MCF 10A (cell line): ENCODE data around the gene RUNX3. TPM values are rescaled to one million over a fixed set of nuclear protein-coding genes. Genes with fewer than 3 reads are reported as not detected.

Experiments
- BruUV-seq: library from RNA; stranded (reverse); fragments of 400-500 nt; replicated peaks from 2 replicates; lab custom pipeline; 2021; lab: Mats Ljungman, UMichigan
- CTCF ChIA-PET: fragments of 300-600 bp; sonication (Branson Sonifier 250); formaldehyde crosslinking; extraction: SDS; loops from one replicate; lab custom pipeline; 2021; ENCODE audit warnings: antibody characterized with exemption, inconsistent platforms; lab: Yijun Ruan, JAX
- POLR2A ChIA-PET: fragments of 300-600, 350-650 bp; sonication (Branson Sonifier 250); formaldehyde crosslinking; extraction: SDS; loops from one replicate; lab custom pipeline; 2020; ENCODE audit warnings: antibody characterized with exemption, inconsistent platforms; lab: Yijun Ruan, JAX
- DNase-seq: peaks from one replicate; pipeline ENCODE4 v3.0.0-alpha.2; 2018; ENCODE audit not compliant: unreplicated experiment
- H3K27ac Mint-ChIP-seq: one replicate; pipeline ENCODE4 v1.8.0; 2022; ENCODE audit warnings: mild to moderate bottlenecking, low read depth, mixed read lengths; ENCODE audit not compliant: unreplicated experiment
- H3K27me3 Mint-ChIP-seq: one replicate; pipeline ENCODE4 v1.8.0; 2022; ENCODE audit warnings: mixed read lengths; ENCODE audit not compliant: insufficient read depth, unreplicated experiment
- H3K36me3 Mint-ChIP-seq: one replicate; pipeline ENCODE4 v1.8.0; 2022; ENCODE audit warnings: mild to moderate bottlenecking, moderate library complexity, mixed read lengths; ENCODE audit not compliant: insufficient read depth, unreplicated experiment
- H3K4me1 Mint-ChIP-seq: one replicate; pipeline ENCODE4 v1.8.0; 2022; ENCODE audit warnings: mixed read lengths; ENCODE audit not compliant: insufficient read depth, unreplicated experiment
- H3K4me3 Mint-ChIP-seq: one replicate; pipeline ENCODE4 v1.8.0; 2022; ENCODE audit warnings: mild to moderate bottlenecking, moderate library complexity, mixed read lengths; ENCODE audit not compliant: unreplicated experiment
- H3K9me3 Mint-ChIP-seq: one replicate; pipeline ENCODE4 v1.8.0; 2022; ENCODE audit warnings: mixed read lengths; ENCODE audit not compliant: unreplicated experiment
- intact Hi-C: fragments of 100-400 bp; cut with micrococcal nuclease; formaldehyde crosslinking; loops from 2 replicates; pipeline ENCODE4 v1.14.1; 2022
- total RNA-seq: library from RNA; stranded (reverse); gene quantifications from 2 replicates; pipeline ENCODE4 v1.2.3, GENCODE V29; 2022
- TF ChIP-seq, protein P1 (sequence below): fragments of 200-600 bp; IDR thresholded peaks from one replicate; pipeline ENCODE4 v1.8.0; 2022; ENCODE audit warnings: antibody characterized with exemption, mild to moderate bottlenecking; ENCODE audit not compliant: unreplicated experiment

Gene RUNX3
- total RNA-seq, 1 experiment from 2014 or later: not detected

DNA sequence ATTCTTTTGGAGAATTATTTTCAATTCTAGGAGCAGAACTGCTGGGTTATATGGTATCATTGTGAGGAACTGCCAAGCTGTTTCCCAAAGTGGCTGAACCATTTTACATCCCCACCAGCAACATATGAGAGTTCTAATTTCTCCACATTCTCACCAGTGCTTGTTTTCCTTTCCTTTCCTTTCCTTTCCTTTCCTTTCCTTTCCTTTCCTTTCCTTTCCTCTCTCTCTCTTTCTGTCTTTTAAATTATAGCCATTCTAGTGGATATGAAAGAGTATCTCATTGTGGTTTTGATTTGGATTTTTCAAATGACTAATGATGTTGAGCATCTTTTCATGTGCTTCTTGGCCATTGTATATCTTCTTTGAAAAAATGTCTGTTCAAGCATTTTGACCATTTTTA lies 45.3 kb downstream of the RUNX3 start:
- Mint-ChIP-seq H3K4me1 (no peaks in the 10 kb centered on the region), H3K9me3 (no peaks in the 10 kb centered on the region), H3K27me3 (peaks cover 57% of the 10 kb centered on the region), H3K4me3 (no peak overlapping the region), H3K36me3 (no peaks in the 10 kb centered on the region), H3K27ac (no peak overlapping the region)
- CTCF ChIA-PET: interaction anchor here (0.6 kb wide), 2 partner anchors 212 to 686 kb away, joined by 3 to 6 read pairs; no protein-coding TSS in a partner anchor
- BruUV-seq: no TSS peak
- POLR2A ChIA-PET: interaction anchor here (1.4 kb wide), 1 partner anchor 29 kb away, joined by 3 read pairs; no protein-coding TSS in a partner anchor
- DNase-seq: no peak
- TF ChIP-seq, protein P1, sequence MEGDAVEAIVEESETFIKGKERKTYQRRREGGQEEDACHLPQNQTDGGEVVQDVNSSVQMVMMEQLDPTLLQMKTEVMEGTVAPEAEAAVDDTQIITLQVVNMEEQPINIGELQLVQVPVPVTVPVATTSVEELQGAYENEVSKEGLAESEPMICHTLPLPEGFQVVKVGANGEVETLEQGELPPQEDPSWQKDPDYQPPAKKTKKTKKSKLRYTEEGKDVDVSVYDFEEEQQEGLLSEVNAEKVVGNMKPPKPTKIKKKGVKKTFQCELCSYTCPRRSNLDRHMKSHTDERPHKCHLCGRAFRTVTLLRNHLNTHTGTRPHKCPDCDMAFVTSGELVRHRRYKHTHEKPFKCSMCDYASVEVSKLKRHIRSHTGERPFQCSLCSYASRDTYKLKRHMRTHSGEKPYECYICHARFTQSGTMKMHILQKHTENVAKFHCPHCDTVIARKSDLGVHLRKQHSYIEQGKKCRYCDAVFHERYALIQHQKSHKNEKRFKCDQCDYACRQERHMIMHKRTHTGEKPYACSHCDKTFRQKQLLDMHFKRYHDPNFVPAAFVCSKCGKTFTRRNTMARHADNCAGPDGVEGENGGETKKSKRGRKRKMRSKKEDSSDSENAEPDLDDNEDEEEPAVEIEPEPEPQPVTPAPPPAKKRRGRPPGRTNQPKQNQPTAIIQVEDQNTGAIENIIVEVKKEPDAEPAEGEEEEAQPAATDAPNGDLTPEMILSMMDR: no peak
- intact Hi-C loops: no loop called here

DNA sequence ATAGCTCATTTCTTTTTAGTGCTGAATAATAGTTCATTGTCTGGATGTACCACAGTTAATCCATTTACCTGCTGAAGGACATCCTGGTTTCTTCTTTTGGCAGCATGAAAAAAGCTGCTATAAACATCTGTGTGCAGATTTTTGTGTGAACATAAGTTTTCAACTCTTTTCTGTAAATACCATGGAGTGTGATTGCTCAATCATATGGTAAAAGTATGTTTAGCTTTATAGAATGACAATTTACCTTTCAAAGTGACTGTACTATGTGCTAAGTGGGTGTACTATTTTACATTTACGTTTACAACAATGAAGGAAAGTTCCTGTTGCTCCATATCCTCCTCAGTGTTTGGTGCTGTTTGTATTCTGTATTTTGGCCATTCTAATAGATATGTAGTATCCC lies 49.0 kb downstream of the RUNX3 start:
- ChIA-PET POLR2A (interaction anchor here (0.7 to 1.2 kb wide), 2 partner anchors 15 to 22 kb away, joined by 3 to 4 read pairs; no protein-coding TSS in a partner anchor), CTCF (interaction anchor here (0.7 kb wide), 1 partner anchor 14 kb away, joined by 4 read pairs; no protein-coding TSS in a partner anchor)
- H3K4me1 Mint-ChIP-seq: peaks cover 6% of the 10 kb centered on the region

DNA sequence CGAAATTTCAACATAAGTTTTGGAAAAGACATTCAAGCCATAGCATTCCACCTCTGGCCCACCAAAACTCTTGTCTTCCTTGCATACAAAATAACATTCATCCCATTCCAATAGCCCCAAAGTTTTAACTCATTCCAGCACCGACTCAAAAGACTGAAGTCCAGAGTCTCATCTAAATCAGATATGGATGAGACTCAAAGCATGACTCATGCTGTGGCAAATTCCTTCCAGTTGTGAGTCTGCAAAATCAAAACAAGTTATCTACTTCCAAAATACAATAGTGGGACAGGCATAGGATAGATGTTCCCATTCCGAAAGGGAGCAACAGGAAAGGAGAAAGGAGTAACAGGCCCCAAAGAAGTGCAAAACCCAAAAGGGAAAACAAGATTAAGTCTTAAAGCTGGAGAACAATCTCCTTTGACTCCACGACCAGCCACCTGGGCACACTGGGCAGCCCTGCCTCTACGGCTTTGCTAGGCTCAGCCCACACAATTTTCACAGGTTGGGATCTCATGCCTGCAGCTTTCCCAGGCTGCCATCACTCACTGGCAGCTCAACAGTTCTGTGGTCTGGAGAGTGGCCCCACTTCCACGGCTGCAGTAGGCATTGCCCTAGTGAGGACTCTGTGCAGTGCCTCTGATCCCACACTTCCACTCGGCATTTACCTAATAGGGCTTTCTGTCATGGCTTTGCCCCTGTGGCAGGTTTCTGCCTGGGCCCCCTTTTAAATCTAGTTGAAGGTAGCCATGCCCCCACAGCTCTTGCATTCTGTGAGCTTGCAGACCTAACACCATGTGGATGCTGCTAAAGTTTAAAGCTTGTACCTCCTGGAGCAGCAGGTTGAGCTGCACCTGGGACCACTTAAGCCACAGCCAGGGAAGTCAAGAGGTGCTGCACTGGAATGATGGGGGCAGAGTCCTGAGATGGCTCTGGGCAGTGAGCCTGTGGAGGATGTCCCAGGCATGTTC lies 51.0 kb downstream of the RUNX3 start:
- peaks cover 51% of the 10 kb centered on the region for H3K27me3 Mint-ChIP-seq
- DNase-seq: no peak
- POLR2A ChIA-PET: no interaction called here
- TF ChIP-seq, protein P1: no peak
- BruUV-seq: no TSS peak
- no peak overlapping the region for H3K4me3 Mint-ChIP-seq
- intact Hi-C loops: no loop called here
- peaks cover 6% of the 10 kb centered on the region for H3K4me1 Mint-ChIP-seq
- CTCF ChIA-PET: interaction anchor here (0.6 to 1.3 kb wide), 5 partner anchors 17 to 741 kb away, joined by 3 to 4 read pairs (median 3); no protein-coding TSS in a partner anchor
- H3K36me3 Mint-ChIP-seq: no peaks in the 10 kb centered on the region
- no peaks in the 10 kb centered on the region for H3K9me3 Mint-ChIP-seq
- no peak overlapping the region for H3K27ac Mint-ChIP-seq

More for the DNA sequence above, 49.0 kb downstream of the RUNX3 start:
- H3K27me3 Mint-ChIP-seq: peaks cover 64% of the 10 kb centered on the region
- no peak overlapping the region for H3K27ac Mint-ChIP-seq
- no peaks in the 10 kb centered on the region for H3K36me3 Mint-ChIP-seq
- no peaks in the 10 kb centered on the region for H3K9me3 Mint-ChIP-seq
- intact Hi-C loops: no loop called here
- no TSS peak for BruUV-seq
- H3K4me3 Mint-ChIP-seq: no peak overlapping the region
- DNase-seq: no peak
- TF ChIP-seq, protein P1: no peak

DNA sequence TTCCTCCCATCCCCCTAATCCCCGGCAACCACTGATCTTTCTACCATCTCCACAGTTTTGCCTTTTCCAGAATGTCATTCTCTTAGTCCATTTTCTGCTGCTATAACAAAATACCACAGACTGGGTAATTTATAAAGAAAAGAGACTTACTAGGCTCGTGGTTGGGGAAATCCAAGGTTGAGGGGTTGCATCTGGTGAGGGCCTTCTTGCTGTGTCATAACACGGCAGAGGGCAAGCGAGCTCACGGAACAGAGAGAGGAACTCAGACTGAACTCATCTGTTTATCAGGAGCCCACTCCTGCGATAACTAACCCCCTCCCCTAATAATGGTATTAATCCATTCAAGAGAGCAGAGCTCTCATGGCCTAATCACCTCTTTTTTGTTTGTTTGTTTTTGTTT lies 52.0 kb downstream of the RUNX3 start:
- BruUV-seq: no TSS peak
- DNase-seq: no peak
- Mint-ChIP-seq H3K4me1 (peaks cover 6% of the 10 kb centered on the region), H3K9me3 (no peaks in the 10 kb centered on the region), H3K4me3 (no peak overlapping the region), H3K36me3 (no peaks in the 10 kb centered on the region), H3K27me3 (peaks cover 41% of the 10 kb centered on the region), H3K27ac (no peak overlapping the region)
- POLR2A ChIA-PET: no interaction called here
- intact Hi-C loops: no loop called here
- CTCF ChIA-PET: no interaction called here
- TF ChIP-seq, protein P1: no peak
